Endothelial cell (in vitro differentiated cells): ENCODE data around the gene MRPL36. TPM values are rescaled to one million over a fixed set of nuclear protein-coding genes. Genes with fewer than 3 reads are reported as not detected.

Source experiments
- DNase-seq: peaks from one replicate; pipeline ENCODE4 v3.0.0; 2021; ENCODE audit warnings: low spot score
- H3K27ac Mint-ChIP-seq: one replicate; pipeline ENCODE4 v1.8.0; 2021; ENCODE audit warnings: mixed read lengths, inconsistent platforms; ENCODE audit not compliant: unreplicated experiment
- H3K27me3 Mint-ChIP-seq: one replicate; pipeline ENCODE4 v1.8.0; 2021; ENCODE audit warnings: mild to moderate bottlenecking, moderate library complexity, mixed read lengths, inconsistent platforms; ENCODE audit not compliant: unreplicated experiment
- H3K36me3 Mint-ChIP-seq: one replicate; pipeline ENCODE4 v1.8.0; 2021; ENCODE audit warnings: mild to moderate bottlenecking, low read depth, mixed read lengths, inconsistent platforms; ENCODE audit not compliant: unreplicated experiment
- H3K4me1 Mint-ChIP-seq: one replicate; pipeline ENCODE4 v1.8.0; 2021; ENCODE audit warnings: mild to moderate bottlenecking, mixed read lengths, inconsistent platforms; ENCODE audit not compliant: unreplicated experiment
- H3K4me3 Mint-ChIP-seq: one replicate; pipeline ENCODE4 v1.8.0; 2021; ENCODE audit warnings: mild to moderate bottlenecking, mixed read lengths, inconsistent platforms; ENCODE audit not compliant: unreplicated experiment
- H3K9me3 Mint-ChIP-seq: one replicate; pipeline ENCODE4 v1.8.0; 2021; ENCODE audit warnings: mixed read lengths, inconsistent platforms; ENCODE audit not compliant: unreplicated experiment
- total RNA-seq: library from RNA; stranded (reverse); fragmentation: NEBNext Ultra II Directional; extraction: Animal tissue kit (Norgen Biotek cat#: 25700); gene quantifications from one replicate; pipeline ENCODE4 v1.2.1, GENCODE V29; 2021; ENCODE audit not compliant: unreplicated experiment
- TF ChIP-seq, protein P1 (sequence below): fragments of 200-600 bp; sonication (generic); IDR thresholded peaks from one replicate; pipeline ENCODE4 v1.5.0; 2021; ENCODE audit warnings: antibody characterized with exemption; ENCODE audit not compliant: unreplicated experiment

MRPL36 gene
- total RNA-seq, 1 donor from 2014 or later = 32.5 TPM

DNA sequence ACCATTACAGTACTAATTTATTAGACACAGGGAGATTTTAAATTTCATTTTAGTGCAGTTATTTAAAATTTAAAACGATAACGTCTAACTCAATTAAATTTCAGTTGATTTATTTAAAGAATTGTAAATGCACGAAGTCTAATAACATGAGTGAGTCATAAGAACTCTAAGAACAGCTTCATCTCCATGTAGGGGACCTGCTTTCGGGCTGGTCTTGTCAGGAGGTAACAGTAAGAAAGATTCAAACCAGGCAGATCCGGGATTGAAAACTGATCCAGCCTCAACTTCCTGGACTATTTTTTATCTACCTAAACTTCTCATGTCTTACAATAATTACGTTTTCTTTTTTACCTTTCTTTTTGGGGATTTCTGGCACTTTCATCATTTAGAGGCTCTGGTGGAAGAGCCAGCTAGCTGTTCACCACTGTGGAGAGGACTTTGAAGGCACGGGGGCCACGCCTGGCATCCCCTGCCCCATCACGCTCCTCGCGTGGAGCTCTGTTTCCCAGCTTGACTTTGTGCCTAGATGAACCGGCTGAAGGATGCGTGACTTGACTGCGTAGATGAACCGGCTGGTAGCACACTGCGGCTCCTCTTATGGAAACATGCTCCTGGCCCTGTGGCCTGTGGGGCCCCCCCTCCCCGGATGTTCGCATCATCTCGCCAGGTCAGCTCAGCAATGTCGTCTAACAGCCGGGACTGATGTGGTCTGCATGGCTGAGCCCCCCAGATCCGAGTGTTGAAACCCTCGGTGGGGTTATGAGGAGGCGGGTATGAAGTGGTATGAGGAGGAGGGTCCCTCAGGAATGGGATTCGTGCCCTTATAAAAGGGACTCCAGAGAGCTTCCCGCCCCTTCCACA is 27.6 kb upstream of the MRPL36 start:
- Mint-ChIP-seq H3K4me1 (peaks cover 5% of the 10 kb centered on the region), H3K36me3 (peaks cover 3% of the 10 kb centered on the region), H3K27me3 (peaks cover 1% of the 10 kb centered on the region), H3K27ac (no peak overlapping the region), H3K9me3 (no peaks in the 10 kb centered on the region), H3K4me3 (no peak overlapping the region)
- TF ChIP-seq, protein P1, sequence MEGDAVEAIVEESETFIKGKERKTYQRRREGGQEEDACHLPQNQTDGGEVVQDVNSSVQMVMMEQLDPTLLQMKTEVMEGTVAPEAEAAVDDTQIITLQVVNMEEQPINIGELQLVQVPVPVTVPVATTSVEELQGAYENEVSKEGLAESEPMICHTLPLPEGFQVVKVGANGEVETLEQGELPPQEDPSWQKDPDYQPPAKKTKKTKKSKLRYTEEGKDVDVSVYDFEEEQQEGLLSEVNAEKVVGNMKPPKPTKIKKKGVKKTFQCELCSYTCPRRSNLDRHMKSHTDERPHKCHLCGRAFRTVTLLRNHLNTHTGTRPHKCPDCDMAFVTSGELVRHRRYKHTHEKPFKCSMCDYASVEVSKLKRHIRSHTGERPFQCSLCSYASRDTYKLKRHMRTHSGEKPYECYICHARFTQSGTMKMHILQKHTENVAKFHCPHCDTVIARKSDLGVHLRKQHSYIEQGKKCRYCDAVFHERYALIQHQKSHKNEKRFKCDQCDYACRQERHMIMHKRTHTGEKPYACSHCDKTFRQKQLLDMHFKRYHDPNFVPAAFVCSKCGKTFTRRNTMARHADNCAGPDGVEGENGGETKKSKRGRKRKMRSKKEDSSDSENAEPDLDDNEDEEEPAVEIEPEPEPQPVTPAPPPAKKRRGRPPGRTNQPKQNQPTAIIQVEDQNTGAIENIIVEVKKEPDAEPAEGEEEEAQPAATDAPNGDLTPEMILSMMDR = no peak
- no peak for DNase-seq

DNA sequence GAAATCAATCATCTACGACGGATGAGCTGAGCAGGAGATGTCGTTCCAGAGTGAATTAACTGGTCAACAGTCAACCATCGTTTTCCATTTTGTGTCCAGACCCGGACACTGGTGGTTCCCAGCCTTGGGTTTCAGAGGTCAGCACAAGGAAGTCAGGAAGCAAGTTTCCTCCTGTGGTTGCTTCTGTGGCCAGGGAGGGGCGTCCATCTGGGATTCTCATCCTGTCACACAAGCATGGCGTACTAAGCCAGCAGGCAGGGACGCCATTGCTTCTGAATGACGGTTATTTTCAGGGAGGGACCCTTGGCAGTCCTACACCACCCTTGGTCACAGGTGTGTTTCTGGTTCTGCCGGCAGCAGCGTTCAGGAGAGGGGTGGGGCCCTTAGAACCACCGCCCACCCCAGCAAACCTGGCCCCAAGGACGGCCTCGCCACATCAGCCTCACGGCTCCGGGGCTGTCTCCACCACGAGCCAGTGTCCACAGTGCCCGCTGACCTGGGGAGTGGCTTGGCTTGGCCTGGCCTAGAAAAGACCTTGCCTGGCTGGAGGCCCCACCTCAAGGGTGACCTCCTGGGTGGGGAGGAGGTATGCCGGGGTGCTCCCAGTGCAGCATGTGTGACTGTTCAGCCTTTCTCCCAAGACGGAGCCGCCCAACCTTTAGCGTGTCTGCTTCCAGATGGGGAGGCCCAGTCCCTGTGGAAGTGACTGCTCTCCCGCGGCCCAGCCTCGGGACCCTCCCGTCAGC is 26.8 kb upstream of the MRPL36 start:
- H3K9me3 Mint-ChIP-seq = no peaks in the 10 kb centered on the region
- no peak overlapping the region for H3K27ac Mint-ChIP-seq
- H3K4me1 Mint-ChIP-seq = no peaks in the 10 kb centered on the region
- TF ChIP-seq, protein P1 = no peak
- no peak overlapping the region for H3K4me3 Mint-ChIP-seq
- peaks cover 3% of the 10 kb centered on the region for H3K27me3 Mint-ChIP-seq
- H3K36me3 Mint-ChIP-seq = peaks cover 11% of the 10 kb centered on the region
- no peak for DNase-seq

DNA sequence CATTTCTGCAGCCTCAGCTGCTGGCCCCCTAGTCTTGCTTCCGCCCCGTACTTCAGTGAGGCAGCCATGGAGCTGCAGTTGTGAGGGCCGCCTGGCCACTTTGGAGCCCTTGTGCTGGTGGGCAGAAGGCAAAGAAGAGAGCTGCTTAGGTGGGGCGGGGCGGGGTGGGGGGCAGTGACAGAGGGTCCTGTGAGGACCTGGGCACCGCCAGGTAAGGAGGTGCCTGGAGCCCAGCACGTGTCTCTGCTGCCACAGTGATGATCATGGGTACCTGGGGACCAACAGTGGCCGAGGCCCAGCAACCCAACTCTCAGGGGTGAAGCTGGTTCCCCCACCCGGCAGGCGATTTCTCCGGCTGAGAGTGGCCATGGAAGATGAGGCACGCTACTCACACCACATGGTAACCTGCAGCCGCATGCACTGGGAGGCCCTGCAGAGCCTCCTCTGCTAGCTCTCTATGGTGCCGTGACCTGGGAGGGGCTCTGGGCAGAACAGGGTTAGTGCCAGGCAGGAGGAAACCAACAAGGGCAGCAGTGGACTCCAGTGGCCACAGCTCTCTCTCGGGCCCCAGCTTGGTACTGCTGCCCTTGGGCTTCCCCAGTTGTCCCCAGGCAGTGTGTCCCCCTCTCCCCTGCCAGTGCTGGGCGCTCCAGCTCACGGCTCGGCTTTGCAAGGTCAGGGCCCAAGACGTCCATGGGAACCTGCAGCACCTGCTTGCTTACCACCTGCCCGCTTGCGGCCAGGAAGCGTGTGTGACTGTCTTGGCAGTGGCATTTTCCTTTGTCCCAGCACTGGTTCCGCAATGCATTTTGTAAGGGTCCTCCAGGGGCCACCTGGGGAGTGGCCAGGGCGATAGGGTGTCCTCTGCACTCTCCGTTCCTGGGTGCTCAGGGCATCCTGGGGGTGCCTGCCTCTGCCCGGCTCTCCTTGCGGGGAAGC is 25.5 kb upstream of the MRPL36 start:
- Mint-ChIP-seq H3K27ac (no peak overlapping the region), H3K27me3 (peaks cover 5% of the 10 kb centered on the region), H3K36me3 (peaks cover 20% of the 10 kb centered on the region), H3K4me1 (no peaks in the 10 kb centered on the region), H3K9me3 (no peaks in the 10 kb centered on the region), H3K4me3 (no peak overlapping the region)
- DNase-seq = no peak
- TF ChIP-seq, protein P1 = no peak

DNA sequence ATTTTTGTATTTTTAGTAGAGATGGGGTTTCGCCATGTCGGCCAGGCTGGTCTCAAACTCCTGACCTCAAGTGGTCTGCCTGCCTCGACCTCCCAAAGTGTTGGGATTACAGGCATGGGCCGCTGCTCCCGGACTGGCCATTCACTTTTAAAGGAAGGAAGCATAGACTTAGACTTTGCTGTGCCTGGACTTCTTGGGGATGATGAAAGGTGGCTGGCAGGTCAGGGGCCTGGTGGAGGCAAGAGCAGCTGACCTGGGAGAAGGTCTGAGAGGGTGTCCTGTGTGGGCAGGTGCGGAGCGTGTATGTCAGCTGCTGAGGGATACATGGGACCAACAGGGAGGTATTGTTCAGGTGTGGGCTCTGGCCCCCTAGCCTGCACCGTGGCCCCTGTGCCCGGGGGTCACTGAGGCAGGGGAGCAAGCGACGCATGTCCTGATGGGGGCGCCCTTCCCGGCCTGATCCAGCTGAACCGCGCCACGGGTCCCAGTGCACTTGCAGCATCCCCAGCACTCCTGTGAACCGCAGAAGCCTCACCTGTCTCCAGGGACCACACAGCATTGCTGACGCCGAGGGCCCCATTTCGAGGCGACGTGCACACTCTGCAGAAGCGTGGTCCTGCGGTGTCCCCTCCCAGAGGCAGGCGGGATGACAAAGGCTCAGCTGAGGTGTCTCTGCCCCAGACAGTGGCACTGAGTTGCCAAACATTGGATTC is 24.6 kb upstream of the MRPL36 start:
- DNase-seq = no peak
- TF ChIP-seq, protein P1 = no peak
- H3K36me3 Mint-ChIP-seq = peaks cover 24% of the 10 kb centered on the region
- no peak overlapping the region for H3K27ac Mint-ChIP-seq
- peaks cover 5% of the 10 kb centered on the region for H3K27me3 Mint-ChIP-seq
- no peak overlapping the region for H3K4me3 Mint-ChIP-seq
- no peaks in the 10 kb centered on the region for H3K4me1 Mint-ChIP-seq
- H3K9me3 Mint-ChIP-seq = no peaks in the 10 kb centered on the region
